K562 (cell line): ENCODE data around the gene PRR29.

Experiments used
- TEAD4 ChIP-seq, 2 experiments: sonication (generic) in 1 of 2; formaldehyde crosslinking in 1 of 2; IDR thresholded peaks; 2 replicates each; pipeline versions ENCODE4 v1.6.1 to v1.8.0; 2012 to 2022; ENCODE audit warnings: borderline replicate concordance in 1 of 2, inconsistent platforms in 1 of 2, low read length in 1 of 2, mild to moderate bottlenecking in 1 of 2, missing genetic modification reagents in 1 of 2
- ZKSCAN1 ChIP-seq: fragments of 150-350 bp; IDR thresholded peaks from 2 replicates; pipeline ENCODE4 v1.6.1; 2016; ENCODE audit warnings: low read depth, low read length

DNA sequence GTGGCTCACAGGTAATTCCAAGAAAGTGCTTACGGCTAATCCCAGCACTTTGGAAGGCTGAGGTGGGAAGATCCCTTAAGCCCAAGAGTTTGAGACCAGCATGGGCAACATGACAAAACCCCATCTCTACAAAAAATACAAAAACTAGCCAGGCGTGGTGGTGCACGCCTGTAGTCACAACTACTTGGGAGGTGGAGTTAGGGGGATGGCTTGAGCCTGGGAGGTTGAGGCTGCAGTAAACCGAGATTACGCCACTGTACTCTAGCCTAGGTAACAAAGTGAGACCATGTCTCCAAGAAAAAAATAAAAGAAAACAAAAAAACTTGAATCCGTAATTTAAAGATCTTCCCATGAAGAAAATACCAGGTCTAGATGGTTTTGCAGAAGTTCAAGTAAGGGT is 17.3 kb downstream of the PRR29 start:
- TF ChIP-seq TEAD4 (IDR thresholded peaks at IDR 0.05; ENCODE audit: low read length) (no peak), TEAD4 (CRISPR knock-in tag; IDR thresholded peaks at IDR 0.05; ENCODE audit: borderline replicate concordance) (no peak), ZKSCAN1 (no peak)
